ENCODE measurements around the gene MCHR1.

DNA sequence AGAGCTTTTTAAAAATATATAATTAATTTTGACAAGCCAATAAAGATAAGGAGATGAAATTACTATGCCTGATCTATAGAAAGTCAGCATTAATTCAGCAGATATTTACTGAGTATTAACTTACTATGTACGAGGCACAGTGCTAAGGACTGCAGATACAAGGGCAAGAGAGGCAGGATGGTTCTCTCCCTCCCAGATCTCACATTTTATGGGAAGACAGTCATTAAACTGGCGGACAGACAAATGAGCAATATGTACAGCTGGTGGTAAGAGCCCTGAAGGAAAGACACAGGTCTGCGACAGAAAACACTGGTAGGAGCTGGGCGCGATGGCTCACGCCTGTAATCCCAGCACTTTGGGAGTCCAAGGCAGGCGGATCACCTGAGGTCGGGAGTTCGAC is 36.8 kb downstream of the MCHR1 start:
- TF ChIP-seq, protein P1, sequence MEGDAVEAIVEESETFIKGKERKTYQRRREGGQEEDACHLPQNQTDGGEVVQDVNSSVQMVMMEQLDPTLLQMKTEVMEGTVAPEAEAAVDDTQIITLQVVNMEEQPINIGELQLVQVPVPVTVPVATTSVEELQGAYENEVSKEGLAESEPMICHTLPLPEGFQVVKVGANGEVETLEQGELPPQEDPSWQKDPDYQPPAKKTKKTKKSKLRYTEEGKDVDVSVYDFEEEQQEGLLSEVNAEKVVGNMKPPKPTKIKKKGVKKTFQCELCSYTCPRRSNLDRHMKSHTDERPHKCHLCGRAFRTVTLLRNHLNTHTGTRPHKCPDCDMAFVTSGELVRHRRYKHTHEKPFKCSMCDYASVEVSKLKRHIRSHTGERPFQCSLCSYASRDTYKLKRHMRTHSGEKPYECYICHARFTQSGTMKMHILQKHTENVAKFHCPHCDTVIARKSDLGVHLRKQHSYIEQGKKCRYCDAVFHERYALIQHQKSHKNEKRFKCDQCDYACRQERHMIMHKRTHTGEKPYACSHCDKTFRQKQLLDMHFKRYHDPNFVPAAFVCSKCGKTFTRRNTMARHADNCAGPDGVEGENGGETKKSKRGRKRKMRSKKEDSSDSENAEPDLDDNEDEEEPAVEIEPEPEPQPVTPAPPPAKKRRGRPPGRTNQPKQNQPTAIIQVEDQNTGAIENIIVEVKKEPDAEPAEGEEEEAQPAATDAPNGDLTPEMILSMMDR (IDR thresholded peaks at IDR 0.05; ENCODE audit: low read depth, low read length): no peak
- no peak for TF ChIP-seq EZH2phosphoT487 (IDR thresholded peaks at IDR 0.05; ENCODE audit: low read depth)

Data from OCI-LY3 (cell line).